ENCODE measurements around the gene VN1R5. TPM values are rescaled to one million over a fixed set of nuclear protein-coding genes. Genes with fewer than 3 reads are reported as not detected.

Gene VN1R5
- total RNA-seq, 2 experiments from 2014 or later: not detected

- intact Hi-C loops (cut with micrococcal nuclease; ENCODE audit: unreplicated experiment): no loop called here
- Histone ChIP-seq H3K4me1 (ENCODE audit: insufficient read depth, low read length, poor library complexity, severe bottlenecking) (no peaks in the 10 kb centered on the region), H3K27ac (ENCODE audit: low read depth, low read length, poor library complexity, severe bottlenecking) (no peak overlapping the region)
Measured at GRCh38 chr1:247290576-247290975, 34.7 kb downstream of the VN1R5 start.

GRCh38 chr1:247291161-247291560 lies 35.3 kb downstream of the VN1R5 start:
- Histone ChIP-seq H3K27ac (ENCODE audit: low read depth, low read length, poor library complexity, severe bottlenecking) (no peak overlapping the region), H3K36me3 (ENCODE audit: insufficient read depth, low read length) (no peaks in the 10 kb centered on the region), H3K4me2 (ENCODE audit: low read length) (no peak overlapping the region), H3K9me3 (ENCODE audit: low read length) (no peaks in the 10 kb centered on the region), H3K4me3 (ENCODE audit: low read depth, low read length, poor library complexity, severe bottlenecking) (no peak overlapping the region), H3K4me1 (ENCODE audit: insufficient read depth, low read length, poor library complexity, severe bottlenecking) (no peaks in the 10 kb centered on the region), H3K79me2 (ENCODE audit: insufficient read depth, low read depth, low read length) (no peaks in the 10 kb centered on the region), H4K20me1 (ENCODE audit: insufficient read depth, low read length) (no peaks in the 10 kb centered on the region), H2AFZ (ENCODE audit: low read length) (no peak overlapping the region), H3K9me2 (ENCODE audit: insufficient read depth, low read length) (no peaks in the 10 kb centered on the region)
- no peak for DNase-seq (ENCODE audit: low spot score)
- CTCF ChIA-PET (ENCODE audit: unreplicated experiment): no interaction called here
- TF ChIP-seq EZH2phosphoT487 (IDR thresholded peaks at IDR 0.05; ENCODE audit: borderline replicate concordance, low read depth, low read length): no peak
- TF ChIP-seq CTCF (conservative IDR thresholded peaks at IDR 0.05; ENCODE audit: low read length): no peak
- intact Hi-C loops (cut with micrococcal nuclease; ENCODE audit: unreplicated experiment): no loop called here
- POLR2A ChIA-PET: interaction anchor here (0.6 kb wide), 2 partner anchors 99 to 1616 kb away, joined by 3 to 5 read pairs; no protein-coding TSS in a partner anchor
- BruUV-seq (replicated peaks): no TSS peak

More at GRCh38 chr1:247290576-247290975, 34.7 kb downstream of the VN1R5 start:
- ChIA-PET POLR2A (interaction anchor here (0.6 kb wide), 1 partner anchor 1616 kb away, joined by 3 read pairs; no protein-coding TSS in a partner anchor), CTCF (ENCODE audit: unreplicated experiment) (no interaction called here)
- Histone ChIP-seq H3K9me3 (ENCODE audit: low read length) (no peaks in the 10 kb centered on the region), H3K36me3 (ENCODE audit: insufficient read depth, low read length) (no peaks in the 10 kb centered on the region), H3K9me2 (ENCODE audit: insufficient read depth, low read length) (no peaks in the 10 kb centered on the region), H3K4me2 (ENCODE audit: low read length) (no peak overlapping the region), H3K79me2 (ENCODE audit: insufficient read depth, low read depth, low read length) (no peaks in the 10 kb centered on the region), H3K4me3 (ENCODE audit: low read depth, low read length, poor library complexity, severe bottlenecking) (no peak overlapping the region), H2AFZ (ENCODE audit: low read length) (no peak overlapping the region), H4K20me1 (ENCODE audit: insufficient read depth, low read length) (no peaks in the 10 kb centered on the region)
- DNase-seq (ENCODE audit: low spot score): no peak
- no TSS peak for BruUV-seq (replicated peaks)
- TF ChIP-seq CTCF (conservative IDR thresholded peaks at IDR 0.05; ENCODE audit: low read length): no peak
- TF ChIP-seq EZH2phosphoT487 (IDR thresholded peaks at IDR 0.05; ENCODE audit: borderline replicate concordance, low read depth, low read length): no peak

- CTCF ChIA-PET (ENCODE audit: unreplicated experiment): no interaction called here
- no peak overlapping the region for H3K4me2 ChIP-seq (ENCODE audit: low read length)
- no peak overlapping the region for H3K4me3 ChIP-seq (ENCODE audit: low read depth, low read length, poor library complexity, severe bottlenecking)
- H4K20me1 ChIP-seq (ENCODE audit: insufficient read depth, low read length): no peaks in the 10 kb centered on the region
- no peaks in the 10 kb centered on the region for H3K79me2 ChIP-seq (ENCODE audit: insufficient read depth, low read depth, low read length)
- TF ChIP-seq EZH2phosphoT487 (IDR thresholded peaks at IDR 0.05; ENCODE audit: borderline replicate concordance, low read depth, low read length): no peak
- no peak for TF ChIP-seq CTCF (conservative IDR thresholded peaks at IDR 0.05; ENCODE audit: low read length)
- no peak overlapping the region for H3K27ac ChIP-seq (ENCODE audit: low read depth, low read length, poor library complexity, severe bottlenecking)
- no peaks in the 10 kb centered on the region for H3K36me3 ChIP-seq (ENCODE audit: insufficient read depth, low read length)
- H3K9me2 ChIP-seq (ENCODE audit: insufficient read depth, low read length): no peaks in the 10 kb centered on the region
- no peak overlapping the region for H2AFZ ChIP-seq (ENCODE audit: low read length)
- no peaks in the 10 kb centered on the region for H3K9me3 ChIP-seq (ENCODE audit: low read length)
- no peaks in the 10 kb centered on the region for H3K4me1 ChIP-seq (ENCODE audit: insufficient read depth, low read length, poor library complexity, severe bottlenecking)
- no peak for DNase-seq (ENCODE audit: low spot score)
- intact Hi-C loops (cut with micrococcal nuclease; ENCODE audit: unreplicated experiment): no loop called here
- BruUV-seq (replicated peaks): no TSS peak
- POLR2A ChIA-PET: no interaction called here
Measured at GRCh38 chr1:247291833-247292561, 36.1 kb downstream of the VN1R5 start.
